Glutamatergic neuron (in vitro differentiated cells): ENCODE results near the gene SPRY1. TPM values are rescaled to one million over a fixed set of nuclear protein-coding genes. Genes with fewer than 3 reads are reported as not detected.

Source experiments
- DNase-seq: peaks from one replicate; pipeline ENCODE4 v3.0.0; 2022
- H3K27ac Mint-ChIP-seq: one replicate; pipeline ENCODE4 v1.8.0; 2020; ENCODE audit warnings: mild to moderate bottlenecking, mixed read lengths, inconsistent platforms; ENCODE audit not compliant: unreplicated experiment
- H3K27me3 Mint-ChIP-seq: one replicate; pipeline ENCODE4 v1.8.0; 2020; ENCODE audit warnings: mild to moderate bottlenecking, moderate library complexity, mixed read lengths, inconsistent platforms; ENCODE audit not compliant: unreplicated experiment
- H3K36me3 Mint-ChIP-seq: one replicate; pipeline ENCODE4 v1.8.0; 2020; ENCODE audit warnings: mild to moderate bottlenecking, mixed read lengths, inconsistent platforms; ENCODE audit not compliant: unreplicated experiment
- H3K4me1 Mint-ChIP-seq: one replicate; pipeline ENCODE4 v1.8.0; 2020; ENCODE audit warnings: mild to moderate bottlenecking, low read depth, mixed read lengths, inconsistent platforms; ENCODE audit not compliant: unreplicated experiment
- H3K4me3 Mint-ChIP-seq: one replicate; pipeline ENCODE4 v1.8.0; 2020; ENCODE audit warnings: mild to moderate bottlenecking, mixed read lengths, inconsistent platforms; ENCODE audit not compliant: unreplicated experiment
- H3K9me3 Mint-ChIP-seq: one replicate; pipeline ENCODE4 v1.8.0; 2020; ENCODE audit warnings: mild to moderate bottlenecking, moderate library complexity, mixed read lengths, inconsistent platforms; ENCODE audit not compliant: unreplicated experiment
- total RNA-seq: library from RNA; stranded (reverse); fragmentation: NEBNext Ultra II Directional; extraction: Animal tissue kit (Norgen Biotek cat#: 25700); gene quantifications from one replicate; pipeline ENCODE4 v1.2.1, GENCODE V29; 2021; ENCODE audit not compliant: unreplicated experiment
- TF ChIP-seq, protein P1 (sequence below): fragments of 200-600 bp; sonication (generic); IDR thresholded peaks from one replicate; pipeline ENCODE4 v1.5.0; 2021; ENCODE audit not compliant: partially characterized antibody, unreplicated experiment

SPRY1 gene
- total RNA-seq, 1 donor from 2014 or later, result 17.2 TPM

GRCh38 chr4:123423819-123424218 is 27.2 kb downstream of the SPRY1 start:
- Mint-ChIP-seq H3K27ac (no peak overlapping the region), H3K36me3 (peaks cover 11% of the 10 kb centered on the region), H3K27me3 (no peaks in the 10 kb centered on the region), H3K4me3 (no peak overlapping the region), H3K4me1 (no peaks in the 10 kb centered on the region), H3K9me3 (peaks cover 4% of the 10 kb centered on the region)
- no peak for DNase-seq
- TF ChIP-seq, protein P1, sequence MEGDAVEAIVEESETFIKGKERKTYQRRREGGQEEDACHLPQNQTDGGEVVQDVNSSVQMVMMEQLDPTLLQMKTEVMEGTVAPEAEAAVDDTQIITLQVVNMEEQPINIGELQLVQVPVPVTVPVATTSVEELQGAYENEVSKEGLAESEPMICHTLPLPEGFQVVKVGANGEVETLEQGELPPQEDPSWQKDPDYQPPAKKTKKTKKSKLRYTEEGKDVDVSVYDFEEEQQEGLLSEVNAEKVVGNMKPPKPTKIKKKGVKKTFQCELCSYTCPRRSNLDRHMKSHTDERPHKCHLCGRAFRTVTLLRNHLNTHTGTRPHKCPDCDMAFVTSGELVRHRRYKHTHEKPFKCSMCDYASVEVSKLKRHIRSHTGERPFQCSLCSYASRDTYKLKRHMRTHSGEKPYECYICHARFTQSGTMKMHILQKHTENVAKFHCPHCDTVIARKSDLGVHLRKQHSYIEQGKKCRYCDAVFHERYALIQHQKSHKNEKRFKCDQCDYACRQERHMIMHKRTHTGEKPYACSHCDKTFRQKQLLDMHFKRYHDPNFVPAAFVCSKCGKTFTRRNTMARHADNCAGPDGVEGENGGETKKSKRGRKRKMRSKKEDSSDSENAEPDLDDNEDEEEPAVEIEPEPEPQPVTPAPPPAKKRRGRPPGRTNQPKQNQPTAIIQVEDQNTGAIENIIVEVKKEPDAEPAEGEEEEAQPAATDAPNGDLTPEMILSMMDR, result no peak

DNA sequence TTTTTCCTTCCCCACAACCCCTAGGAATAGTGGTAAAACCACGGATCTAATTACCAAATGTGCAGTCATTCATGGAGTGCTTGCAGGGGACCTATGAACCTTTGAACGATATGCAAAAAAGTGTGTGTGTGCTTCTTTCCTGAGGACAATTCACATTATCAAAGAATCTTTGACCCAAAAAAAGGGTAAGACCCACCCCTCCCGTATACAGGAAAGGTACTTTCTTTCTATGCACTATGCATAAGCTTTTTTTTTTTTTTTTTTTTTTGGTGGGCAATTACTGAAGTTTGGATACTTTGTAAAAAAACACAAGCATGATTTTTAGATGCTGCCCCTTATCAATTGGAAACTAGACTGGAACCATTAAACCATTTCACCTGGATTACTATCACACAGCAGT is 31.4 kb downstream of the SPRY1 start:
- H3K4me1 Mint-ChIP-seq, result no peaks in the 10 kb centered on the region
- DNase-seq, result no peak
- H3K9me3 Mint-ChIP-seq, result peaks cover 4% of the 10 kb centered on the region
- H3K4me3 Mint-ChIP-seq, result no peak overlapping the region
- H3K27ac Mint-ChIP-seq, result no peak overlapping the region
- H3K27me3 Mint-ChIP-seq, result no peaks in the 10 kb centered on the region
- H3K36me3 Mint-ChIP-seq, result peaks cover 11% of the 10 kb centered on the region
- TF ChIP-seq, protein P1, result no peak

GRCh38 chr4:123430031-123430430 is 33.4 kb downstream of the SPRY1 start:
- Mint-ChIP-seq H3K9me3 (peaks cover 4% of the 10 kb centered on the region), H3K27me3 (no peaks in the 10 kb centered on the region), H3K36me3 (peaks cover 11% of the 10 kb centered on the region), H3K27ac (no peak overlapping the region), H3K4me3 (no peak overlapping the region), H3K4me1 (no peaks in the 10 kb centered on the region)
- no peak for DNase-seq
- TF ChIP-seq, protein P1, result no peak

- Mint-ChIP-seq H3K4me1 (no peaks in the 10 kb centered on the region), H3K36me3 (peaks cover 11% of the 10 kb centered on the region), H3K9me3 (peaks cover 4% of the 10 kb centered on the region), H3K4me3 (no peak overlapping the region), H3K27ac (no peak overlapping the region), H3K27me3 (no peaks in the 10 kb centered on the region)
- TF ChIP-seq, protein P1, result no peak
- no peak for DNase-seq
Observed at GRCh38 chr4:123430501-123430900, 33.9 kb downstream of the SPRY1 start.

- Mint-ChIP-seq H3K36me3 (peaks cover under 1% of the 10 kb centered on the region), H3K27ac (no peak overlapping the region), H3K27me3 (no peaks in the 10 kb centered on the region), H3K4me1 (no peaks in the 10 kb centered on the region), H3K9me3 (peaks cover 5% of the 10 kb centered on the region), H3K4me3 (no peak overlapping the region)
- no peak for DNase-seq
- TF ChIP-seq, protein P1, result no peak
Observed at GRCh38 chr4:123433573-123433972, 37.0 kb downstream of the SPRY1 start.
